Measurements from ENCODE around the gene PLEKHA4.
"Not testable (repeated sequence)": the region's sequence is repeated elsewhere in the genome, so short reads cannot be mapped to it uniquely, and the experiment has no call there.

PLEKHA4 gene

GRCh38 chr19:48887861-48888612, 19.6 kb upstream of the PLEKHA4 start:
- DNase-seq (ENCODE audit: low read depth in 1 of 2, low spot score in 1 of 2), result no peak

DNA sequence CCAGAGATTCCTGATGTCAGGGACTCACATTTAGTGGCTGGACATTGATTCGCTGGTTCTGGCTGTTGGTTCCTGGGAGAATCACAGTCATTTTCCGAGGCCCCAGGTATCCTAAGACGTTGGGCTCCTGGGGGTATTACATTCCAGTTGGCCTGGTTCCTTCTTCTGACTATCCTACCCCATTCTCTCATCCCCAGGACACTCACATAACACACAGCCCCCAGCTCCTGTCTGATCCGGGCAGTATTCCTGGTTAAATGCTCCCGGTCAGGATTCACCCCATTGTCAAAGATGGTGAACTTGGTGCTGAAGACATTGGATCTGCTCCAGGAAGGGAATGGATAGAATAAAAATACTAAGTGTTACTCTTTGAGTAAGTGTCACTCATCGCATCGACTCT, 15.3 kb upstream of the PLEKHA4 start:
- no peak for DNase-seq (ENCODE audit: low read depth in 1 of 2, low spot score in 1 of 2)

- DNase-seq (ENCODE audit: low read depth in 1 of 2, low spot score in 1 of 2), result no peak
These were observed 13.6 kb upstream of the PLEKHA4 start for GRCh38 chr19:48881741-48882657.

- not testable (repeated sequence) for DNase-seq (ENCODE audit: low read depth in 1 of 2, low spot score in 1 of 2)
These were observed 11.3 kb upstream of the PLEKHA4 start for GRCh38 chr19:48879696-48880095.

DNA sequence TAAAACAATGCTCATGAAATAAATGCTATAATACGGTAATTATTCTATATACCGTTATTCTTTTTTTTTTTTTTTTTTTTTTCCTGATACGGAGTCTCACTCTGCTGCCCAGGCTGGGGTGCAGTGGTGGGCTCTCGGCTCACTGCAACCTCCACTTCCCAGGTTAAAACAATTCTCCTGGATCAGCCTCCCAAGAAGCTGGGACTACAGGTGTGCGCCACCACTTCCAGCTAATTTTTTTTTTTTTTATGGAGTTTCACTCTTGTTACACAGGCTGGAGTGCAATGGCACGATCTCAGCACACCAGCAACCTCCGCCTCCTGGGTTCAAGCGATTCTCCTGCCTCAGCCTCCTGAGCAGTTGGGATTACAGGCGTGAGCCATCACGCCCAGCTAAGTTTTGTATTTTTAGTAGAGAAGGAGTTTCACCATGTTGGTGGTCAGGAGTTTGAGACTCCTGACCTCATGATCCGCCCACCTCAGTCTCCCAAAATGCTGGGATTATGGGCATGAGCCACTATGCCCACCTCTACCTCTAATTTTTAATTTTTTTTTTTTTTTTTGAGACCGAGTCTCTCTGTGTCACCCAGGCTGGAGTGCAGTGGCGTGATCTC, 10.7 kb upstream of the PLEKHA4 start:
- DNase-seq (ENCODE audit: low read depth in 1 of 2, low spot score in 1 of 2), result no peak

- DNase-seq (ENCODE audit: low read depth in 1 of 2, low spot score in 1 of 2), result no peak
These were observed 10.0 kb upstream of the PLEKHA4 start for GRCh38 chr19:48878196-48879024.

DNA sequence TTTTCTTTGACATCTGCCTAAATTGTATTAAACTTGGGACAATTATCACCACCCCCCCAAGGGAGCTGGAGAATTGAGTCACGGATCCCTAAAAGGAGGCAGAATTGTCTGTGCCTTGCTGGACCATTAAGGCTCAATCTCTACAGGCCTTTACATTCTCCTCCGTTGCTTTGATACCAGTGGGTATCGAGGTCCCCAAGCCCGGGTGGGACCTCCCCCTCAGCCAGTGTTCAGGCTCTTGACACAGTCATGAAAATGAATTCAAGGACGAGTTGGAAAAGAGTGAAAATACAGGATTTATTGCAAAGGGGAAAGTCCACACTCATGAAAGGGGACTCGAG, 9.4 kb upstream of the PLEKHA4 start:
- DNase-seq (ENCODE audit: low read depth in 1 of 2, low spot score in 1 of 2), result no peak

DNA sequence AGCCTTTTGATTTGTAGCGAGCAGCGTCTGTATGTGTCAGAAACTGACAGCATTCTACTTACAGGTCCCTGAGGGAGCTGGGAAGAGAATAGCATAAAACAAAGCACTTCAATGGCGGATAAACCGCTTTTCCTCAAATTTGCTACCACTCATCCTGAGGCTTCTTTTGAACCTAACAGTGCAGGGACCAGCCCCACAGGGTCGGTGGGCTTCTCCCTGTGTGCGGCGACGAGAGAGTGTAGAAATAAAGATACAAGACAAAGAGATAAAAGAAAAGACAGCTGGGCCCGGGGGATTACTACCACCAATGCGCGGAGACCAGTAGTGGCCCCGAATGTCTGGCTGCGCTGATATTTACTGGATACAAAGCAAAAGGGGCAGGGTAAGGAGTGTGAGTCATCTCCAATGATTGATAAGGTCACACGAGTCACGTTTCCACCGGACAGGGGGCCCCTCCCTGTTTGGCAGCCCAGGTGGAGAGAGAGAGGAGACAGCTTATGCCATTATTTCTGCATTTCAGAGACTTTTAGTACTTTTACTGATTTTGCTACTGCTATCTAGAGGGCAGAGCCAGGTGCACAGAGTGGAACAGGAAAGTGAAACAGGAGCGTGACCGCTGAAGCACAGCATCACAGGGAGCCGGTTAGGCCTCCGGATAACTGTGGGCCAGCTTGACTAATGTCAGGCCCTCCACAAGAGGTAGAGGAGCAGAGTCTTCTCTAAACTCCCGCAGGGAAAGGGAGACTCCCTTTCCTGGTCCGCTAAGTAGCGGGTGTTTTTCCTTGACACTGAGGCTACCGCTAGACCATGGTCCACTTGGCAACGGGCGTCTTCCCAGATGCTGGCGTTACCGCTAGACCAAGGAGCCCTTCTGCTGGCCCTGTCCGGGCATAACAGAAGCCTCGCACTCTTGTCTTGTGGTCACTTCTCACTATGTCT, 7.9 kb upstream of the PLEKHA4 start:
- DNase-seq (ENCODE audit: low read depth in 1 of 2, low spot score in 1 of 2), result not testable (repeated sequence)

DNA sequence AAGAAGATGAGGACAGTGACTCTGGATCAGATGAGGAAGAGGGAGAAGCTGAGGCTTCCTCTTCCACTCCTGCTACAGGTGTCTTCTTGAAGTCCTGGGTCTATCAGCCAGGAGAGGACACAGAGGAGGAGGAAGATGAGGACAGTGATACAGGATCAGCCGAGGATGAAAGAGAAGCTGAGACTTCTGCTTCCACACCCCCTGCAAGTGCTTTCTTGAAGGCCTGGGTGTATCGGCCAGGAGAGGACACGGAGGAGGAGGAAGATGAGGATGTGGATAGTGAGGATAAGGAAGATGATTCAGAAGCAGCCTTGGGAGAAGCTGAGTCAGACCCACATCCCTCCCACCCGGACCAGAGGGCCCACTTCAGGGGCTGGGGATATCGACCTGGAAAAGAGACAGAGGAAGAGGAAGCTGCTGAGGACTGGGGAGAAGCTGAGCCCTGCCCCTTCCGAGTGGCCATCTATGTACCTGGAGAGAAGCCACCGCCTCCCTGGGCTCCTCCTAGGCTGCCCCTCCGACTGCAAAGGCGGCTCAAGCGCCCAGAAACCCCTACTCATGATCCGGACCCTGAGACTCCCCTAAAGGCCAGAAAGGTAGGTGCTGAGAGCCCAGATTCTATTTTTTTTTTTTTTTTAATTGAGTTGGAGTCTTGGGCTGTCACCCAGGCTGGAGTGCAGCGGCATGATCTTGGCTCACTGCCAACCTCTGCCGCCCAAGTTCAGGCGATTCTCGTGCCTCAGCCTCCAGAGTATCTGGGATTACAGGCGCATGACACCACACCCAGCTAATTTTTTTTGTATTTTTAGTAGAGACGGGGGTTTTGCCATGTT, 6.1 kb upstream of the PLEKHA4 start:
- DNase-seq (ENCODE audit: low read depth in 1 of 2, low spot score in 1 of 2), result no peak

- DNase-seq (ENCODE audit: low read depth in 1 of 2, low spot score in 1 of 2), result no peak
These were observed 5.3 kb upstream of the PLEKHA4 start for GRCh38 chr19:48873476-48874302.

DNA sequence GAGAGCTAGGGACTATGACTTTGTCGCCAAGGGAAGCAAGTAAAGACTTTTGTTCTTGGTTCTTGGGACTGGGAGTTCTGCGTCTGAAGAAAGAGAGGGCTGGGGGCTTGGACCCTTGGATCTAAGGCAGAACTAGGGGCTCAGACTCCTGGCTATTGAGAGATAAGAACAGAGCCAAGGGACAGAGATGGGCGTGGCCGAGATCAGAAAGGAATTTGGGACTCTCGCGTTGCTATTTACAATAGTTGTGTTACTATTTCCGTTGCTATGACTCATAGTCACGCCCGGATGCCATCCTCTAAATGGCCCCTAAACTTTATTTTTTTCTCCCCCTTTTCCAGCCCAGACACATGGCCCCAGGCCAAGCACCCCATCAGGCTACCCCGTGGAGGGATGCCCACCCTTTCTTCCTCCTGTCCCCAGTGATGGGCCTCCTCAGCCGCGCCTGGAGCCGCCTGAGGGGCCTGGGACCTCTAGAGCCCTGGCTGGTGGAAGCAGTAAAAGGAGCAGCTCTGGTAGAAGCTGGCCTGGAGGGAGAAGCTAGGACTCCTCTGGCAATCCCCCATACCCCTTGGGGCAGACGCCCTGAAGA, 4.6 kb upstream of the PLEKHA4 start:
- DNase-seq (ENCODE audit: low read depth in 1 of 2, low spot score in 1 of 2), result peak; percentile 48 to 56

- DNase-seq (ENCODE audit: low read depth in 1 of 2, low spot score in 1 of 2), result peak; percentile 97 to 98
These were observed 3.9 kb upstream of the PLEKHA4 start, which contains the start of gene PPP1R15A for GRCh38 chr19:48872182-48872883. TSS of gene PPP1R15A (plus strand) at chr19:48872421. CDS start at chr19:48873234, 813 bp downstream.

DNA sequence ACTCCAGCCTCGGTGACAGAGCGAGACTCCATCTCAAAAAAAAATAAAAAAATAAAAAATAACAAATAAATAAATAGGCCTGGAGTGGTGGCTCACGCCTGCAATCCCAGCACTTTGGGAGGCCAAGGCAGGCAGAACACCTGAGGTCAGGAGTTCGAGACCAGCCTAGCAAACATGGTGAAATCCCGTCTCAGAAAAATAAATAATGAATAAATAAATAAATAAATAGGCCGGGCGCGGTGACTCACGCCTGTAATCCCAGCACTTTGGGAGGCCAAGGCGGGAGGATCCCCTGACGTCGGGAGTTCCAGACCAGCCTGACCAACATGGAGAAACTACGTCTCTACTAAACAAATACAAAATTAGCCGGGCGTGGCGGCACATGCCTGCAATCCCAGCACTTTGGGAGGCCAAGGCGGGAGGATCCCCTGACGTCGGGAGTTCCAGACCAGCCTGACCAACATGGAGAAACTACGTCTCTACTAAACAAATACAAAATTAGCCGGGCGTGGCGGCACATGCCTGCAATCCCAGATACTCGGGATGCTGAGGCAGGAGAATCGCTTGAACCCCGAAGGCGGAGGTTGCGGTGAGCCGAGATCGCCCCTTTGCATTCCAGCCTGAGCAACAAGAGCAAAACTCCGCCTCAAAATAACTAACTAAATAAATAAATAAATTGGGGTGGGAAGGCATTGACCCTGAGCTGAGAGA, 3.2 kb upstream of the PLEKHA4 start:
- not testable (repeated sequence) for DNase-seq (ENCODE audit: low read depth in 1 of 2, low spot score in 1 of 2)

GRCh38 chr19:48870048-48870447, 1.6 kb upstream of the PLEKHA4 start:
- DNase-seq (ENCODE audit: low read depth in 1 of 2, low spot score in 1 of 2), result no peak

DNA sequence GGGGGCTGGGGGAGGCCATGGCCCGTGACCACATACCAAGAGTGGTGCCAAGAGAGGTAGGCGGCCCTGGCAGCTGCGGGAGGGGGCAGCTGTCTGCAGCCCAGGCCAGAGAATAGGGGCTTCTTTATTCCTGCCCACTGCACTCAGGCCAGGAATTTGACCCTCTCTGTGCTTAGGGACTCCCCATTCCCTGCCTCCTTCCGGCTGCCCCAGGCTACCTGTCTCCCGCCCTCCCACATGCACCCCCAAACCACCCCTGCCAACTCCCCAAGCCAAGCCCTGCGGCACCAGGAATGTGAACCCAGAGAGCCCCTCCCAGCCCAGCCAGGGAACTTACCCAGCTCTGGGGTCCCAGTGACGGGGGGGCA, 687 bp downstream of the PLEKHA4 start:
- no peak for DNase-seq (ENCODE audit: low read depth in 1 of 2, low spot score in 1 of 2)

DNA sequence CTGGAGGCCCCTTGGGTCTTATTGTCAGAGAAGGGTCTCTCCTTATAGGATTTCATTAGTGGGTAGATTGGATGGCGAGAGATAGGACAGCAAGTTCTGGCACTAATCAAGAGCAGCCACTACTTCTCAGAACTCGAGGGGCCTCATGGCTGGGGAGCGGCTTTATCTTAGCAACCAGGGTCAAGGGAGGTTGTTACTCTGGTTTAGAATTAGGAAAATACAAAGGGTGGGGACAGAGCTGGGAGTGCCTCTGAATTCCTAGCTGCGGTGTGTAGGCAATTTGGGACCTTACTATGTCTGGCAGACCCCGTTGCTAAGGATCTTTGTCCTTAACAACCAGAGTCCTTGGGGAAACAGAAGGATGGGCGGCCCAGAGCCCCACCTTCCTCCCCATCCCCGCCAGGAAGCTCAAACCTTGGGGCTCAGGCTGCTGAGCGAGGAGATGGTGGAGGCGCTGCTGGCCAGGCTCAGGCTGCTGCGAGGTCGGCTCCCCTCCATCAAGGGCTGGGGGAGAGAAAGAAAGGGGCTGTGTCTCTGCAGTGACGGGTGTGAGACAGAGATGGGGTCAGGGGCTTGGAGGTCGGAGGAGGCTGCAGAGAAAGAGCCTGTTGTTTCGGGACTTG, 1.2 kb downstream of the PLEKHA4 start:
- DNase-seq (ENCODE audit: low read depth in 1 of 2, low spot score in 1 of 2), result no peak

All from activated T-helper 1 cell treated with anti-CD3 and anti-CD28 coated beads, Interleukin-2, amount 50 U/mL, for 16 hours (primary cell).